Keratinocyte (primary cell): ENCODE results near the gene ATP1A4.

Experiments
- CTCF ChIP-seq, 3 experiments: IDR thresholded peaks in 1 of 3; conservative IDR thresholded peaks in 1 of 3; optimal IDR thresholded peaks in 1 of 3; 2 replicates in 2 of 3; 3 replicates in 1 of 3; pipeline versions ENCODE3 to v1.5.1; 2011; ENCODE audit warnings: low read length in 3 of 3, mild to moderate bottlenecking in 3 of 3, moderate library complexity in 2 of 3, control low read depth in 1 of 3, inconsistent platforms in 1 of 3; ENCODE audit not compliant: insufficient read depth in 2 of 3; ENCODE audit errors: extremely low read depth in 1 of 3
- EZH2 ChIP-seq: IDR thresholded peaks from one replicate; pipeline ENCODE4 v1.6.1; 2012; ENCODE audit warnings: inconsistent platforms, mild to moderate bottlenecking, low read length, moderate library complexity

- no peak for TF ChIP-seq EZH2
- TF ChIP-seq CTCF (optimal IDR thresholded peaks at IDR 0.05 in 1 of 3, IDR thresholded peaks at IDR 0.05 in 1 of 3, conservative IDR thresholded peaks at IDR 0.05 in 1 of 3; ENCODE audit: extremely low read depth in 1 of 3, insufficient read depth in 2 of 3, low read length in 3 of 3) = no peak
Measured at GRCh38 chr1:160189649-160190625, 38.5 kb downstream of the ATP1A4 start, which contains the start of gene CASQ1.
